Ishikawa (cell line): ENCODE results near the gene OR52N5.
A peak's percentile ranks its signal among the peaks of the same experiment; 100 is the strongest.

ENCODE experiments used
- CEBPB ChIP-seq: IDR thresholded peaks from 2 replicates; pipeline ENCODE4 v1.6.1; 2012
- CREB1 ChIP-seq: IDR thresholded peaks from 2 replicates; pipeline ENCODE4 v1.6.1; 2012; ENCODE audit warnings: low read depth
- EGR1 ChIP-seq: IDR thresholded peaks from 2 replicates; pipeline ENCODE4 v1.6.1; 2012
- EP300 ChIP-seq: IDR thresholded peaks from 2 replicates; pipeline ENCODE4 v1.6.1; 2012; ENCODE audit warnings: borderline replicate concordance
- FOXM1 ChIP-seq: IDR thresholded peaks from 2 replicates; pipeline ENCODE4 v1.6.1; 2012; ENCODE audit warnings: low read depth, borderline replicate concordance
- NFIC ChIP-seq: IDR thresholded peaks from 2 replicates; pipeline ENCODE4 v1.6.1; 2012
- RAD21 ChIP-seq: IDR thresholded peaks from 2 replicates; pipeline ENCODE4 v1.6.1; 2012; ENCODE audit warnings: low read depth
- REST ChIP-seq: IDR thresholded peaks from 2 replicates; pipeline ENCODE4 v1.6.1; 2012; ENCODE audit warnings: low read depth, mild to moderate bottlenecking
- TAF1 ChIP-seq: IDR thresholded peaks from 2 replicates; pipeline ENCODE4 v1.6.1; 2012; ENCODE audit warnings: low read depth, mild to moderate bottlenecking
- TCF12 ChIP-seq: IDR thresholded peaks from 2 replicates; pipeline ENCODE4 v1.6.1; 2012; ENCODE audit warnings: low read depth
- TEAD4 ChIP-seq: IDR thresholded peaks from 2 replicates; pipeline ENCODE4 v1.6.1; 2012
- USF1 ChIP-seq: IDR thresholded peaks from 2 replicates; pipeline ENCODE4 v1.6.1; 2012
- YY1 ChIP-seq: IDR thresholded peaks from 2 replicates; pipeline ENCODE4 v1.6.1; 2012; ENCODE audit warnings: low read depth
- ZBTB7A ChIP-seq: IDR thresholded peaks from 2 replicates; pipeline ENCODE4 v1.6.1; 2012; ENCODE audit warnings: low read depth
- TF ChIP-seq, protein P1 (sequence below): IDR thresholded peaks from 2 replicates; pipeline ENCODE4 v1.6.1; 2012

Gene OR52N5

GRCh38 chr11:5809122-5809519, 26.0 kb upstream of the OR52N5 start:
- TF ChIP-seq TCF12 = no peak
- no peak for TF ChIP-seq TAF1
- TF ChIP-seq USF1 = no peak
- no peak for TF ChIP-seq REST
- no peak for TF ChIP-seq NFIC
- TF ChIP-seq, protein P1, sequence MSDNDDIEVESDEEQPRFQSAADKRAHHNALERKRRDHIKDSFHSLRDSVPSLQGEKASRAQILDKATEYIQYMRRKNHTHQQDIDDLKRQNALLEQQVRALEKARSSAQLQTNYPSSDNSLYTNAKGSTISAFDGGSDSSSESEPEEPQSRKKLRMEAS = no peak
- TF ChIP-seq EGR1 = no peak
- no peak for TF ChIP-seq CEBPB
- TF ChIP-seq EP300 = no peak
- no peak for TF ChIP-seq TEAD4
- no peak for TF ChIP-seq YY1
- TF ChIP-seq FOXM1 = no peak
- TF ChIP-seq ZBTB7A = no peak
- TF ChIP-seq RAD21 = no peak
- TF ChIP-seq CREB1 = no peak

- TF ChIP-seq RAD21 = peak; percentile 84
- TF ChIP-seq, protein P1 = no peak
Measured at GRCh38 chr11:5808500-5809121, 25.5 kb upstream of the OR52N5 start, which contains the start of gene OR52N2. OR52N2 (plus strand) TSS chr11:5808924; CDS start chr11:5820336, 11,412 bp downstream.

GRCh38 chr11:5807580-5807979, 24.4 kb upstream of the OR52N5 start:
- TF ChIP-seq RAD21 (no peak), EP300 (no peak), FOXM1 (no peak), USF1 (no peak), CEBPB (no peak), NFIC (no peak), CREB1 (no peak), EGR1 (no peak), ZBTB7A (no peak), REST (no peak), TAF1 (no peak), TCF12 (no peak), YY1 (no peak), TEAD4 (no peak)
- TF ChIP-seq, protein P1 = no peak

- no peak for TF ChIP-seq EP300
- no peak for TF ChIP-seq TAF1
- TF ChIP-seq, protein P1 = no peak
- no peak for TF ChIP-seq RAD21
- no peak for TF ChIP-seq TCF12
- no peak for TF ChIP-seq REST
- TF ChIP-seq CEBPB = no peak
- TF ChIP-seq USF1 = no peak
- no peak for TF ChIP-seq EGR1
- no peak for TF ChIP-seq TEAD4
- TF ChIP-seq FOXM1 = no peak
Measured at GRCh38 chr11:5803982-5804381, 20.8 kb upstream of the OR52N5 start.
